Inferior parietal cortex (tissue), 1 donor: ENCODE data around the gene PLA2G6.
"Not testable (repeated sequence)": the region's sequence is repeated elsewhere in the genome, so short reads cannot be mapped to it uniquely, and the experiment has no call there.

ENCODE experiments used
- DNase-seq: peaks from one replicate; pipeline ENCODE4 v3.0.0-alpha.2; 2016; ENCODE audit errors: extremely low spot score

Gene PLA2G6

DNA sequence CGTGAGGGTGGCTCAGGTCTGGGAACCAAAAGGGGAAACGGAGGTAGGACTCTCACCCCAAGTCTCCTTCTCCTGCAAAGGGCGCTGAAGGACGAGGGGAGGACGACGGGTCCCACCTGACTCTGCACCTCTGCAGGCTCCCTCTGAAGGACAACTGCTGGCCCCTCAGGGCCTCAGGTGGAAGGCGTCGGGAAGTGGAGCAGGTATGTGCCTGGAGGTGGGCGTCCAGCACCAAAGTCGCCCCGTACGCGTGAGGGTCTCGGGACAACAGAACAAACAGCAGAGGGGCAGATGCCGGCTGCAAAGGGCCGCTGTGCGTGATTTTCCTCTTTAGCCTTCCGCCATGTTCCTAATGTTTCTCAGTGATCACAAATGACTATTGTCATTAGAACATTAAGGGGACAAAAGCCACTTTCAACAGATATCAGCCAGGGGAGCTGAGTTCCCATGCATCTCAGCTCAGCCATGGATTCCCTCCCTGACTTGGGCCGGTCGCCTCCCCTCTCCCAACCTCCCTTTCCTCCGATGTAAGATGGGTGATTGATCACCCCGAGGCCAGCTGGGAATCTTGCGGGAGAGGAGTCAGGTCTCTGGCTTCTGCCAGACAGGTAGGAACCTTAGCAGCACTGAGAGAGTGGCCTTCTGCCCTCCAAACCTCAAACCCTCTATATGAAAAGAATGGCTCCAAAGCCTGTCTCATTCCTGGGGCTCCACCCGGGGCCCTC lies 98.5 kb downstream of the PLA2G6 start:
- DNase-seq = no peak

- no peak for DNase-seq
These were observed 99.4 kb downstream of the PLA2G6 start for GRCh38 chr22:38081941-38082828.

DNA sequence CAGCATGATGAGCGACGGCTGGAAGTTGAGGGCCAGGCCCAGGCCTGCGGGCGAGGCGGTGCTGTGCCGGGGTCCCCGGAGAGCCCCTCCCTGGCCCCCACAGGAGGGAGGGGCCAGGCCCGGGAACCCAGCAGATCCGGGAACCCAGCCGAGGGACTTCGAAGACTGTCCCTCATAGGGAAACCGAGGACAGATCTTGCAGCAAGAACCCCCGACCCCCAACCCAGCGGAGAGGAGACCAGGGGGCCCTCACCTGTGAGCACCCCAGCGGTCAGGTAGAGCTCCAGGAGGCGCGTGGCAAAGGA lies 100.0 kb downstream of the PLA2G6 start:
- DNase-seq = no peak

DNA sequence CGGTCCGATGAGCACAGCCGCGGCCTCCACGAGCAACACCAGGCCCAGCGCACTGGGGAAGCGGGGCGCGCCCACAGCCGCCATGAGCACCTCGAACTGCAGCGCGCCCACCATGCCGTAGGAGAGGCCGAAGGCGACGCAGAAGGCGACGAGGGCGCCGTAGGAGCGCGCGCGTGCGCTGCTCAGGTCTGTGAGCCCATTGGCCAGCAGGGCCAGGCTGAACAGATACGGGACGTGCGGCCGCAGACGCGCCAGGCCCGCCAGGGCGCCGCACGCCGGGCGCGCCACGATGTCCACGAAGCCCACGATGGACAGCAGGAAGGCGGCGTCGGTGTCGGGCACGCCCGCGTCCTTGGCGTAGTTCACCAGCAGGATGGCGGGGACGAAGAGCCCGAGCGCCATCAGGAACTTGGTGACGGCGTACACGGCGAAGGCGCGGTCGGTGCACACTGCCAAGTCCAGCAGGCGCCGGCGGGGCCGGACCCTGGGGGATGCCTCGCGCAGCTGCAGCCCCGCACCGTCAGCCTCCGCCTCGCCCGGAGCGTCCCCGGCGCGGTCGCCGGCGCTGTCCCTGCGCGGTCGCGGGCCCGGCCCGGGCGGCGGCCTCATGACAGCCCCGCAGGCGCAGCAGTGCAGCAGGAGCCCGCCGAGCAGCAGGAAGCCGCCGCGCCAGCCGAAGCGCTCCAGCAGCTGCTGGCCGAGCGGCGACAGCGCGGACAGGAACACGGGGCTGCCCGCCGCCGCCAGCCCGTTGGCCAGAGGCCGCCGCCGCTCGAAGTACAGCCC lies 100.6 kb downstream of the PLA2G6 start:
- no peak for DNase-seq

DNA sequence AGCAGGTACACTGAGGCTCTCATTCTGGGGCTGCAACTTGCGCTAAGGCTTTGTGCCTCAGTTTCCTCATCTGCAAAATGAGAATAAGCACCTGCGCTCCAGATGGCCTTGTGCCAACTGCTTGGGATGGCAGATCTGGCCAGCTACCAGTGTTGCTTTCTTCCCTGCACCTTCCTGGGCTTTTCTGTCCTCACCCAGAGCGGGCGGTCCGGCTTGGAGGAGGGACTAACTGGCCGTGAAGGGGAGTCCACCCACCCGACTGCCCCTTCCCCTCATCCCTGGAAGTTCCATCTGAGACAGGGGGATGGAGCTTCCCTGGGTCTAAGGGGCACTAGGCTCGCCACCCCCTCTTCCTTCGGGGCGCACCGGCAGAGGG lies 101.2 kb downstream of the PLA2G6 start:
- no peak for DNase-seq

DNA sequence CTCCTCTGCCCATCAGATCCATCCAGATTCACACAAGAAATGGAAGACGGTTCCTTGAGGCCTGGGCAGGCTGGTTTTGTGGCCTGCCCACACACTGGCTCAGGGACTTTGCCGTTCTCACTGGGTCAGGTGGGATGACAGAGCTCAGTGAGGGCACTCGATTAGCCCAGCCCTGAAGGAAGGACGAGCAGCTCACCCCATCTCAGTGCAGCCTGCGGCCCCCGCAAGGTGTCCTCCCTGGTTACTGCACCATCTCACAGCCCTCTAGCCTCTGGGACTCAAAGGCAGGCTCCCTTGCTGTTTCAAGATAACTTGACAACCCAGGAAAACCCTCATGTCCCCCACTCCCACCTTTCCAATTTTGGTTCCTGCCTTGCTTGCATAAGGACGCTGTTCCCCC lies 101.8 kb downstream of the PLA2G6 start:
- no peak for DNase-seq

DNA sequence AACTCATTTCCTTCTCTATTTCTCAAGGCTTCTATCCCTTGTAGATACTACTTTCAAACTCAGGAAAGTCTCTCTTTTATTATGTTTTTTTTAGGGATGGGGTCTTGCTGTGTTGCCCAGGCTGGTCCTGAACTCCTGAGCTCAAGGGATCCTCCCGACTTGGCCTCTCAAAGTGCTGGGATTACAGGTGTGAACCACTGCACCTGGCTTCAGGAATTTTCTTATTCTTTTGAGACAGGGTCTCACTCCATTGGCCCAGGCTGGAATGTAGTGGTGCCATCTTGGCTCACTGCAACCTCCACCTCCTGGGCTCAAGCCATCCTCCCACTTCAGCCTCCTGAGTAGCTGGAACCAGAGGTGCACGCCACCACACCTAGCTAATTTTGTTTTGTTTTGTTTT lies 102.4 kb downstream of the PLA2G6 start:
- DNase-seq = not testable (repeated sequence)

DNA sequence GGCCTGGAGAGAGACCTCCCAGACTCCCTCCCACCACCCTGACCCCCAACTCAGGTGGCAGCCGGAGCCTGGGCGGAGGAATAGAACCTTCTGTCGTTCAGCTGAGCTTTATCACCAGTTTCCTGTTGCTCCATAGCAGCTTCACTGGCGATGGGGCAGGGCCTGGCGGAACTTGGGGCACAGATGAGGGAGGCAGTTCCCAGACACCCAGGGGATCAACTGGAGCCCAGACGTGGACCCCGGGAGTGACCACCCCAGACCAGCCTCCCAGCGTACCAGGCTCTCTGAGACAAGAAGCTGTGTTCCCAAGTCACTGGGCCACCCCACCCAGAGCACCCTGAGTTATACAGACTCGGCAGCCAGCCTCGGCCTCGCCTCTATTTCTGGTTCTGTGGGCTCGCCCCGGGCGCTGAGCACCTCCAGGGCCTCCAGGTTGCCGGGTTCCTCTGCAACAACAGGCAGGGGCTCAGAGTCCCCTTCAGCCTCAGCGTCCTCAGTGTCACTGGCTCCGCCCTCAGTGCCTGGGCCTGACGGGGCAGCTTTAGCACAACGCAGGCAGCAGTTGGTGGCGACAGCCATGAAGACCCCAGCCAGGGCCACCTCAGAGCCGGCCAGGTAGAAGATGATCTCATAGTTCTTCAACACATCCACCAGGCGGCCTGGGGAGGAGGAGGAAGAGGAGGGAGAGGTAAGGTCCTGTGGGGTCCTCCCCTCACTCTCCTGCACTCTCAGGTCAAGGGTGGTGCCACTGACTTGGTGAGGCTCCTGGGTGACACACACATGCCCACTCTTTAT lies 103.4 kb downstream of the PLA2G6 start:
- no peak for DNase-seq

GRCh38 chr22:38077595-38077994 lies 104.0 kb downstream of the PLA2G6 start:
- no peak for DNase-seq

DNA sequence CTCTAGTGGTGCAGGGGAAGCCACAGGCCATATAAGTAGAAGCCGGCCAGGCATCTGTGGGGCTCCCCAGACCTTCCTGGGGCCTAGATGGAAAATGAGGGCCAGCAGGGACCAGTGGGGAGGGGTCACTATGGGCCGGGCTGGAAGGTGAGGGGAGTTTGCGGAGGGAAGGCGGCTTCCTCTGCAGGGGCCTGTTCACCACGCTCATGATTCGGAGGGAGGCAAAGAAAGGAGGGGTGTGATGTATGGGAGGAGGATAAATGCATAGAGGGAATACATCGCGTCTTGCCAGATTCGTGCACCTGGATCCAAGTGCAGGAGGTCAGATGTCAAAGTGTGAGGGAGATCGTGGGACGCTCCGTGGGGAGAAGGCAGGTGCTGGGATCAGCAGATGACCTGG lies 104.5 kb downstream of the PLA2G6 start:
- DNase-seq = no peak

- DNase-seq = no peak
These were observed 105.7 kb downstream of the PLA2G6 start for GRCh38 chr22:38075961-38076360.

DNA sequence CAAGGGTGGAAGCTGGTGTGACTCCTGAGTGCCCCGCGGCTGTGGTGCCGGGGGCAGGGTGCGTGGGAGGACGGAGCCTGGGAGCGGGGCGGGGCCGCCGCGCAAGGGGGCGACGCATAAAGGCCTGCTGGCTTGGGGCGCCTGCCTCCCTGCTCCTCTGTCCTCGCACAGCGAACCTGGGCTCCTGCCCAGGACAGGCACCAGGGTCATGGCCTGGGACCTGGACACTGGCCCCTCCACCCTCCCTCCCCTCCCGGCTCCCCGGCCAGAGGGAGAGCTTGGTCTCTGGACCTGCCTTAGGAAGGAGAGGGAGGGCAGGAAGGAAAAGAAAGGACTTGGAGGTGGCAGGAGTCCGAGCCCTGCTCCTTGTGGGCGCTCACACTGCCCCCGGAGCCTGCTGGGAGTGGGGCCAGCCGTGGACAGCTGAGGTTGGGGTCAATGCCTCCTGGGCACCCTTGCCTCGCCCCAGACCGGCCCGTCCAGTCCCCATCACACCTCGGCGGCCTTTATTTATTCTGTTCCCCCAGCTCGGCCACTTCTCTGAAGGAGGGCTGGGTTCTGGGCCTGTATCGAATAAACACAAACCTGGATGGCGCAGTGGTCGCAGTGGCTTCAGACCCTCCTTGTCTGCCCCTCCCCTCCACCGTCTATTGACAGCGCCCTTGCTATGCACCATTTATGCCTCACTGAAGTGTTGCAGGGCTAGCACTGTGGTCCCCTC lies 106.4 kb downstream of the PLA2G6 start:
- no peak for DNase-seq

DNA sequence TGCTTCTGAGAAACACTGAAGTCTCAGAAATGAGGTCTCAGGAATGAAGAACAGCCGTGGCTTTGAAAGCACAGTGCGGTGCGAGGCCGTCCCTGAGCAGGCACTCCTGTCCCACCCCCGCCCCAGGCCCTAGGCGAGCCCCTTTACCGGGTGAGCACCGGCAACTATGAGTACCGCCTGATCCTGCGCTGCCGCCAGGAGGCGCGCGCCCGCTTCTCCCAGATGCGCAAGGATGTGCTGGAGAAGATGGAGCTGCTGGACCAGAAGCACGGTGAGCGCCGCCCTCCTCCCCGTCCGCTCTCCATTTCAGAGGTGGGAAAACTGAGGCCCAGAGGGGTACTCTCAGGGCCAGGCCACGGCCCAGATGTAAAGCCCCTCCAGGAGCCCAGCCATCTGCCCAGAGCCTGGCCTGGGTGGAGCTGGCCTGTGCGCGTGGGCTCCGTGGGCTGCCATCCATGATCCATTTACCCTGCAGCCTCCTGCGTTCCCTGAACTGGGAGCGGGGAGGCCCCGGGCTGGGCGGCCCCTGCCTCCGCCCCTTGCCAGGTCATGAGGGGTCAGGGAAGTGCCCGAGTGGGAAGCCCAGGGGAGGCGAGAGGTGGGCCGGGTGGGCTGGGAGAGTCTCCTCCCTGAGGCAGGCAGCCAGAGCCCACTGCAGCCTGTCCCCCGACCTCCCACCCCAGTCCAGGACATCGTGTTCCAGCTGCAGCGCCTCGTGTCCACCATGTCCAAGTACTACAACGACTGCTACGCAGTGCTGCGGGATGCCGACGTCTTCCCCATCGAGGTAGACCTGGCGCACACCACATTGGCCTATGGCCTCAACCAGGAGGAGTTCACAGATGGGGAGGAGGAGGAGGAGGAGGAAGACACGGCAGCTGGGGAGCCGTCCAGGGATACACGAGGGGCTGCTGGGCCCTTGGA lies 107.2 kb downstream of the PLA2G6 start:
- DNase-seq = no peak

GRCh38 chr22:38073150-38074130 lies 108.2 kb downstream of the PLA2G6 start:
- no peak for DNase-seq

- no peak for DNase-seq
These were observed 109.1 kb downstream of the PLA2G6 start for GRCh38 chr22:38072322-38073149.

GRCh38 chr22:38071421-38072321 lies 110.0 kb downstream of the PLA2G6 start:
- DNase-seq = no peak
